Loucy (cell line): ENCODE measurements around the gene SCN5A.

ENCODE experiments used
- CTCF ChIP-seq: fragments of 200-600 bp; sonication (generic); conservative IDR thresholded peaks from 2 replicates; pipeline ENCODE4 v1.5.1; 2014; ENCODE audit warnings: mild to moderate bottlenecking, antibody characterized with exemption, low read length
- EZH2phosphoT487 ChIP-seq: fragments of 200-600 bp; IDR thresholded peaks from 2 replicates; pipeline ENCODE4 v1.6.1; 2018; ENCODE audit warnings: antibody characterized with exemption, mild to moderate bottlenecking, moderate library complexity, borderline replicate concordance

- TF ChIP-seq CTCF = no peak
- TF ChIP-seq EZH2phosphoT487 = no peak
These were observed 16.5 kb downstream of the SCN5A start for GRCh38 chr3:38632989-38633388.
